A673 (cell line): ENCODE measurements around the gene IFNA13. TPM values are rescaled to one million over a fixed set of nuclear protein-coding genes. Genes with fewer than 3 reads are reported as not detected.

Source experiments
- BruUV-seq: library from RNA; stranded (reverse); fragments of 400-500 nt; replicated peaks from 2 replicates; lab custom pipeline; 2021; lab: Mats Ljungman, UMichigan
- CTCF ChIA-PET: fragments of 300-600 bp; sonication (Branson Sonifier 250); formaldehyde crosslinking; loops from one replicate; lab custom pipeline; 2022; ENCODE audit warnings: antibody characterized with exemption; lab: Charles Lee
- POLR2A ChIA-PET: fragments of 300-600 bp; sonication (Branson Sonifier 250); formaldehyde crosslinking; loops from one replicate; lab custom pipeline; 2022; ENCODE audit warnings: antibody characterized with exemption; ENCODE audit not compliant: low non-redundant PET; lab: Charles Lee
- DNase-seq: peaks from one replicate; pipeline ENCODE4 v3.0.0-alpha.2; 2015; ENCODE audit warnings: low spot score
- H3K27ac ChIP-seq: fragments of 200-600 bp; sonication (generic); 2 replicates; pipeline ENCODE4 v1.5.1; 2016; ENCODE audit warnings: mixed run types, low read depth, mild to moderate bottlenecking, mixed read lengths, antibody characterized with exemption, low read length; ENCODE audit not compliant: poor library complexity, severe bottlenecking
- H3K27me3 ChIP-seq: fragments of 200-600 bp; sonication (generic); replicated peaks from 2 replicates; pipeline ENCODE4 v1.6.1; 2017; ENCODE audit warnings: mixed run types, low read depth, mild to moderate bottlenecking, mixed read lengths, antibody characterized with exemption, low read length; ENCODE audit not compliant: insufficient read depth, poor library complexity
- H3K36me3 ChIP-seq: fragments of 200-600 bp; sonication (generic); 2 replicates; pipeline ENCODE4 v1.6.1; 2016; ENCODE audit warnings: mixed run types, mild to moderate bottlenecking, mixed read lengths, antibody characterized with exemption, low read length; ENCODE audit not compliant: insufficient read depth, poor library complexity, severe bottlenecking
- H3K4me1 ChIP-seq: fragments of 200-600 bp; sonication (generic); 2 replicates; pipeline ENCODE4 v1.6.1; 2017; ENCODE audit warnings: mixed run types, mild to moderate bottlenecking, mixed read lengths, antibody characterized with exemption, low read length; ENCODE audit not compliant: insufficient read depth, poor library complexity, severe bottlenecking
- H3K4me3 ChIP-seq: fragments of 200-600 bp; sonication (generic); 2 replicates; pipeline ENCODE4 v1.5.1; 2016; ENCODE audit warnings: low read depth, mixed run types, mild to moderate bottlenecking, mixed read lengths, low read length; ENCODE audit not compliant: poor library complexity, severe bottlenecking
- H3K9me3 ChIP-seq: fragments of 200-600 bp; sonication (generic); 2 replicates; pipeline ENCODE4 v1.6.1; 2016; ENCODE audit warnings: mixed run types, low read depth, mild to moderate bottlenecking, mixed read lengths, antibody characterized with exemption, low read length; ENCODE audit not compliant: poor library complexity, severe bottlenecking
- CTCF ChIP-seq: fragments of 300-800, 200-600 bp; sonication (generic); conservative IDR thresholded peaks from 2 replicates; pipeline ENCODE4 v1.5.1; 2017; ENCODE audit warnings: low read depth, mild to moderate bottlenecking, antibody characterized with exemption, low read length, moderate library complexity, mixed read lengths
- EZH2 ChIP-seq: fragments of 200-600 bp; sonication (generic); IDR thresholded peaks from 2 replicates; pipeline ENCODE4 v1.6.1; 2017; ENCODE audit warnings: borderline replicate concordance, low read depth, mild to moderate bottlenecking, mixed read lengths, antibody characterized with exemption, low read length; ENCODE audit not compliant: poor library complexity, severe bottlenecking
- intact Hi-C: fragments of 100-400 bp; cut with micrococcal nuclease; formaldehyde crosslinking; loops from one replicate; pipeline ENCODE4 v1.10.0; 2022; ENCODE audit not compliant: unreplicated experiment
- total RNA-seq: library from RNA; stranded (reverse); gene quantifications from 2 replicates; pipeline ENCODE4 v1.2.3, GENCODE V29; 2021

Gene IFNA13
- total RNA-seq, 1 experiment from 2014 or later, result not detected

- intact Hi-C loops, result no loop called here
- Histone ChIP-seq H3K4me1 (no peaks in the 10 kb centered on the region), H3K4me3 (no peak within 1 kb of the TSS), H3K9me3 (no peaks in the 10 kb centered on the region), H3K27ac (no peak within 1 kb of the TSS), H3K36me3 (no peaks in the 10 kb centered on the region), H3K27me3 (peaks cover 24% of the 10 kb centered on the region)
- POLR2A ChIA-PET, result no interaction called here
- TF ChIP-seq CTCF, result no peak
- no peak for TF ChIP-seq EZH2
- no TSS peak for BruUV-seq
- DNase-seq, result no peak
- CTCF ChIA-PET, result no interaction called here
These were observed 41.0 kb upstream of the IFNA13 start, which contains the start of gene IFNA8 for GRCh38 chr9:21408817-21409216. Gene IFNA8, plus strand, starts transcription at chr9:21409117. Its CDS starts 60 bp downstream, at chr9:21409177.

GRCh38 chr9:21404146-21404545 lies 36.3 kb upstream of the IFNA13 start:
- Histone ChIP-seq H3K27me3 (peaks cover 45% of the 10 kb centered on the region), H3K9me3 (no peaks in the 10 kb centered on the region), H3K4me3 (no peak overlapping the region), H3K36me3 (no peaks in the 10 kb centered on the region), H3K27ac (no peak overlapping the region), H3K4me1 (no peaks in the 10 kb centered on the region)
- CTCF ChIA-PET, result no interaction called here
- POLR2A ChIA-PET, result no interaction called here
- intact Hi-C loops, result loop anchor here (5.0 kb wide), 1 partner anchor 82 kb away; no protein-coding TSS in a partner anchor
- TF ChIP-seq EZH2 (no peak), CTCF (no peak)
- no TSS peak for BruUV-seq
- DNase-seq, result no peak

- H3K27me3 ChIP-seq, result peaks cover 58% of the 10 kb centered on the region
- CTCF ChIA-PET, result no interaction called here
- intact Hi-C loops, result loop anchor here (5.0 kb wide), 1 partner anchor 80 kb away; no protein-coding TSS in a partner anchor
- H3K4me1 ChIP-seq, result no peaks in the 10 kb centered on the region
- H3K27ac ChIP-seq, result no peak overlapping the region
- DNase-seq, result no peak
- no peak overlapping the region for H3K4me3 ChIP-seq
- POLR2A ChIA-PET, result no interaction called here
- H3K36me3 ChIP-seq, result no peaks in the 10 kb centered on the region
- H3K9me3 ChIP-seq, result no peaks in the 10 kb centered on the region
- TF ChIP-seq EZH2 (peak; percentile 61), CTCF (no peak)
- no TSS peak for BruUV-seq
These were observed 34.8 kb upstream of the IFNA13 start for GRCh38 chr9:21402386-21403251.
